GM12891 (cell line): Measurements from ENCODE around the gene SRXN1.

Experiments
- DNase-seq: peaks from one replicate; pipeline ENCODE4 v3.0.0; 2011; ENCODE audit warnings: low spot score; ENCODE audit not compliant: insufficient read length
- FAIRE-seq: peaks from 2 replicates; lab custom pipeline; 2011; peaks lifted over from hg19 to GRCh38; lab: Jason Lieb, UNC
- PAX5 ChIP-seq: IDR thresholded peaks from 2 replicates; pipeline ENCODE4 v1.6.1; 2011; ENCODE audit warnings: low read length, moderate library complexity, mild to moderate bottlenecking; ENCODE audit not compliant: insufficient read depth, severe bottlenecking
- POLR2A ChIP-seq: IDR thresholded peaks from 2 replicates; pipeline ENCODE4 v1.6.1; 2011; ENCODE audit warnings: low read depth, low read length, control low read depth
- POLR2AphosphoS5 ChIP-seq: IDR thresholded peaks from 2 replicates; pipeline ENCODE4 v1.6.1; 2011; ENCODE audit warnings: low read depth, low read length, control low read depth
- POU2F2 ChIP-seq: IDR thresholded peaks from 2 replicates; pipeline ENCODE4 v1.6.1; 2011; ENCODE audit warnings: low read depth, mild to moderate bottlenecking, control low read depth, low read length, moderate library complexity
- SPI1 ChIP-seq: IDR thresholded peaks from 2 replicates; pipeline ENCODE4 v1.6.1; 2011; ENCODE audit warnings: low read depth, low read length, control low read depth
- TAF1 ChIP-seq: IDR thresholded peaks from 2 replicates; pipeline ENCODE4 v1.6.1; 2011; ENCODE audit warnings: low read depth, low read length, control low read depth

The SRXN1 gene

GRCh38 chr20:658202-658601, 5.2 kb upstream of the SRXN1 start:
- FAIRE-seq (no peak), DNase-seq (no peak)
- TF ChIP-seq TAF1 (no peak), POLR2AphosphoS5 (no peak), PAX5 (no peak), POU2F2 (no peak), SPI1 (no peak), POLR2A (no peak)

GRCh38 chr20:655726-656624, 3.0 kb upstream of the SRXN1 start:
- FAIRE-seq (no peak), DNase-seq (no peak)
- no peak for TF ChIP-seq POLR2A
- no peak for TF ChIP-seq TAF1
- no peak for TF ChIP-seq PAX5
- no peak for TF ChIP-seq SPI1
- TF ChIP-seq POU2F2, result no peak
- no peak for TF ChIP-seq POLR2AphosphoS5

- no peak for FAIRE-seq
- no peak for DNase-seq
- TF ChIP-seq SPI1 (no peak), TAF1 (no peak), POLR2AphosphoS5 (no peak), PAX5 (no peak), POLR2A (no peak), POU2F2 (no peak)
Observed at GRCh38 chr20:654417-654750, 1.4 kb upstream of the SRXN1 start.

GRCh38 chr20:653590-654416, 803 bp upstream of the SRXN1 start:
- FAIRE-seq (peak; percentile 23), DNase-seq (no peak)
- TF ChIP-seq PAX5 (no peak), POLR2A (no peak), TAF1 (no peak), POU2F2 (no peak), SPI1 (no peak), POLR2AphosphoS5 (no peak)

- TF ChIP-seq PAX5, result no peak
- no peak for TF ChIP-seq TAF1
- no peak for TF ChIP-seq POLR2A
- no peak for TF ChIP-seq SPI1
- no peak for TF ChIP-seq POU2F2
- TF ChIP-seq POLR2AphosphoS5, result no peak
- FAIRE-seq (peak; percentile 69), DNase-seq (no peak)
Observed at GRCh38 chr20:652615-653109, 338 bp downstream of the SRXN1 start.

- DNase-seq, result no peak
- no peak for TF ChIP-seq POU2F2
- no peak for TF ChIP-seq TAF1
- no peak for TF ChIP-seq POLR2AphosphoS5
- no peak for TF ChIP-seq PAX5
- no peak for TF ChIP-seq SPI1
- TF ChIP-seq POLR2A, result no peak
- peak; percentile 16 for FAIRE-seq
Observed at GRCh38 chr20:651713-652614, 1.0 kb downstream of the SRXN1 start.

- FAIRE-seq (no peak), DNase-seq (no peak)
- TF ChIP-seq PAX5 (no peak), POLR2A (no peak), POLR2AphosphoS5 (no peak), SPI1 (no peak), POU2F2 (no peak), TAF1 (no peak)
Observed at GRCh38 chr20:650954-651353, 2.0 kb downstream of the SRXN1 start.

- DNase-seq, result no peak
- no peak for FAIRE-seq
- TF ChIP-seq TAF1 (no peak), POLR2A (no peak), PAX5 (no peak), POLR2AphosphoS5 (no peak), POU2F2 (no peak), SPI1 (no peak)
Observed at GRCh38 chr20:650281-650680, 2.7 kb downstream of the SRXN1 start.

- TF ChIP-seq TAF1, result no peak
- TF ChIP-seq SPI1, result no peak
- TF ChIP-seq PAX5, result no peak
- no peak for TF ChIP-seq POU2F2
- TF ChIP-seq POLR2A, result no peak
- TF ChIP-seq POLR2AphosphoS5, result no peak
- no peak for FAIRE-seq
Observed at GRCh38 chr20:647479-648019, 5.5 kb downstream of the SRXN1 start.

More at GRCh38 chr20:647479-648019, 5.5 kb downstream of the SRXN1 start:
- no peak for DNase-seq
